ENCODE measurements around the gene MAN1A1. TPM values are rescaled to one million over a fixed set of nuclear protein-coding genes. Genes with fewer than 3 reads are reported as not detected.

The MAN1A1 gene
- polyA plus RNA-seq, 1 donor (not counting 4 experiments of a cell fraction or from before 2014, with no cell fraction given) = 20.2 TPM

GRCh38 chr6:119311514-119312142 lies 37.9 kb downstream of the MAN1A1 start:
- H4K20me1 ChIP-seq (ENCODE audit: control insufficient read depth, extremely low read depth, insufficient read depth, low read length) = no peaks in the 10 kb centered on the region
- no peaks in the 10 kb centered on the region for H3K9me3 ChIP-seq (ENCODE audit: control insufficient read depth, low read depth, low read length)
- H3K27me3 ChIP-seq (ENCODE audit: control insufficient read depth, extremely low read depth, insufficient read depth, low read length) = no peaks in the 10 kb centered on the region
- H3K27ac ChIP-seq (ENCODE audit: control insufficient read depth, insufficient read depth, low read length) = no peak overlapping the region
- no peak for FAIRE-seq
- H3K4me3 ChIP-seq (ENCODE audit: control insufficient read depth in 2 of 3, extremely low read depth in 1 of 3, insufficient read depth in 2 of 3, low read depth in 1 of 3, low read length in 3 of 3) = no peak overlapping the region
- dilution Hi-C loops (cut with MboI; ENCODE audit: extremely low pct_ligation_motif_present, low sequenced_read_pairs) = no loop called here
- peaks cover 5% of the 10 kb centered on the region for H3K4me1 ChIP-seq (ENCODE audit: control insufficient read depth, extremely low read depth, insufficient read depth, low read length)
- no peaks in the 10 kb centered on the region for H3K79me2 ChIP-seq (ENCODE audit: control insufficient read depth, insufficient read depth, low read length)
- no peak overlapping the region for H3K4me2 ChIP-seq (ENCODE audit: control insufficient read depth, extremely low read depth, insufficient read depth, low read depth, low read length)
- H2AFZ ChIP-seq (ENCODE audit: control insufficient read depth, low read length) = no peak overlapping the region
- no peaks in the 10 kb centered on the region for H3K9me1 ChIP-seq (ENCODE audit: control insufficient read depth, extremely low read depth, insufficient read depth, low read length)
- DNase-seq (ENCODE audit: low read depth, low spot score) = no peak
- TF ChIP-seq EZH2 (IDR thresholded peaks at IDR 0.05; ENCODE audit: low read length) (no peak), CTCF (optimal IDR thresholded peaks at IDR 0.05 in 1 of 3, IDR thresholded peaks at IDR 0.05 in 1 of 3, conservative IDR thresholded peaks at IDR 0.05 in 1 of 3; ENCODE audit: extremely low read depth in 1 of 3, insufficient read depth in 2 of 3, low read length in 3 of 3) (no peak)
- H3K9ac ChIP-seq (ENCODE audit: control insufficient read depth, extremely low read depth, insufficient read depth, low read length) = no peak overlapping the region
- H3K36me3 ChIP-seq (ENCODE audit: control insufficient read depth in 2 of 2, extremely low read depth in 1 of 2, insufficient read depth in 2 of 2, low read length in 2 of 2) = peaks cover 0 to 2% of the 10 kb centered on the region in 2 experiments

- H3K9me1 ChIP-seq (ENCODE audit: control insufficient read depth, extremely low read depth, insufficient read depth, low read length) = no peaks in the 10 kb centered on the region
- no peaks in the 10 kb centered on the region for H4K20me1 ChIP-seq (ENCODE audit: control insufficient read depth, extremely low read depth, insufficient read depth, low read length)
- DNase-seq (ENCODE audit: low read depth, low spot score) = no peak
- H3K27me3 ChIP-seq (ENCODE audit: control insufficient read depth, extremely low read depth, insufficient read depth, low read length) = no peaks in the 10 kb centered on the region
- no peak overlapping the region for H2AFZ ChIP-seq (ENCODE audit: control insufficient read depth, low read length)
- peaks cover 0 to 2% of the 10 kb centered on the region in 2 experiments for H3K36me3 ChIP-seq (ENCODE audit: control insufficient read depth in 2 of 2, extremely low read depth in 1 of 2, insufficient read depth in 2 of 2, low read length in 2 of 2)
- no peak overlapping the region for H3K9ac ChIP-seq (ENCODE audit: control insufficient read depth, extremely low read depth, insufficient read depth, low read length)
- no peaks in the 10 kb centered on the region for H3K9me3 ChIP-seq (ENCODE audit: control insufficient read depth, low read depth, low read length)
- TF ChIP-seq CTCF (optimal IDR thresholded peaks at IDR 0.05 in 1 of 3, IDR thresholded peaks at IDR 0.05 in 1 of 3, conservative IDR thresholded peaks at IDR 0.05 in 1 of 3; ENCODE audit: extremely low read depth in 1 of 3, insufficient read depth in 2 of 3, low read length in 3 of 3) (no peak), EZH2 (IDR thresholded peaks at IDR 0.05; ENCODE audit: low read length) (no peak)
- H3K4me2 ChIP-seq (ENCODE audit: control insufficient read depth, extremely low read depth, insufficient read depth, low read depth, low read length) = no peak overlapping the region
- peaks cover 5% of the 10 kb centered on the region for H3K4me1 ChIP-seq (ENCODE audit: control insufficient read depth, extremely low read depth, insufficient read depth, low read length)
- no peak overlapping the region for H3K27ac ChIP-seq (ENCODE audit: control insufficient read depth, insufficient read depth, low read length)
- no peak overlapping the region for H3K4me3 ChIP-seq (ENCODE audit: control insufficient read depth in 2 of 3, extremely low read depth in 1 of 3, insufficient read depth in 2 of 3, low read depth in 1 of 3, low read length in 3 of 3)
- dilution Hi-C loops (cut with MboI; ENCODE audit: extremely low pct_ligation_motif_present, low sequenced_read_pairs) = no loop called here
- no peaks in the 10 kb centered on the region for H3K79me2 ChIP-seq (ENCODE audit: control insufficient read depth, insufficient read depth, low read length)
- FAIRE-seq = peak; percentile 66
Observed at GRCh38 chr6:119310486-119311036, 39.0 kb downstream of the MAN1A1 start.

Data from keratinocyte (primary cell).